ENCODE data around the gene RRBP1. TPM values are rescaled to one million over a fixed set of nuclear protein-coding genes. Genes with fewer than 3 reads are reported as not detected.

Gene RRBP1
- total RNA-seq, 1 experiment from 2014 or later: 45.3 TPM

DNA sequence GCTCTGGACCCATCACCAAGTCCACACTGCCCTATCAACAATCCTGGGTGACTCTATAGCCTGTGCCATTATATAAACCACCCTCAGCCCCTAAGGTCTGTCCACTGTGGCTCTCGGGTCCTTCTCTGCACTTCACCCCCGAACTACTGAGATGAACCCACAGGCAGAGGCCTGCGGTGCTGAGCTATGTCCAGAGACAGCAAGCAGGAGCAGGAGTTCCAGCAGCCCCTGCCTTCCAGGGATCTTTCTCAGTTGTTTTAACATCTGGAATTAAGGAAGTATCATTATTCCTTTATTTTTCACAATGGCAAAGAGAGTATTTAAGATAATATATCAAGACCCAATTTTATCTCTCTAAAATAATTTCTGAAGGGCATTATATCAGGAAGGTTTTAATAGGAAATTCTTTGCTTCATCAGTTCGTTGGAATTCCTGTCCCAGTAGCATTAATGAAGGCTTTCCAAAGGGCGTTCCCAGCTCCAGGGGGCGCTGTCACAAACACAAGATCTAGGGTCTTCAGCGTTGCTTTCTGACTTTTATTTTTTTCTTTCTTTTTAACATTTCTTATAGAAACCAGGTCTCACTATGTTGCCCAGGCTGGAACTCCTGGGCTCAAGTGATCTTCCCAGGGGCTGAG, 27.3 kb downstream of the RRBP1 start:
- no TSS peak for BruUV-seq (replicated peaks)
- DNase-seq: peak; percentile 2
- Mint-ChIP-seq H3K27ac (ENCODE audit: unreplicated experiment) (no peak overlapping the region), H3K36me3 (ENCODE audit: insufficient read depth, unreplicated experiment) (peaks cover 5% of the 10 kb centered on the region), H3K4me1 (ENCODE audit: low read depth, unreplicated experiment) (no peaks in the 10 kb centered on the region), H3K27me3 (ENCODE audit: unreplicated experiment) (no peaks in the 10 kb centered on the region), H3K9me3 (ENCODE audit: low read depth, unreplicated experiment) (no peaks in the 10 kb centered on the region), H3K4me3 (ENCODE audit: low read depth, unreplicated experiment) (no peak overlapping the region)
- TF ChIP-seq, protein P1, sequence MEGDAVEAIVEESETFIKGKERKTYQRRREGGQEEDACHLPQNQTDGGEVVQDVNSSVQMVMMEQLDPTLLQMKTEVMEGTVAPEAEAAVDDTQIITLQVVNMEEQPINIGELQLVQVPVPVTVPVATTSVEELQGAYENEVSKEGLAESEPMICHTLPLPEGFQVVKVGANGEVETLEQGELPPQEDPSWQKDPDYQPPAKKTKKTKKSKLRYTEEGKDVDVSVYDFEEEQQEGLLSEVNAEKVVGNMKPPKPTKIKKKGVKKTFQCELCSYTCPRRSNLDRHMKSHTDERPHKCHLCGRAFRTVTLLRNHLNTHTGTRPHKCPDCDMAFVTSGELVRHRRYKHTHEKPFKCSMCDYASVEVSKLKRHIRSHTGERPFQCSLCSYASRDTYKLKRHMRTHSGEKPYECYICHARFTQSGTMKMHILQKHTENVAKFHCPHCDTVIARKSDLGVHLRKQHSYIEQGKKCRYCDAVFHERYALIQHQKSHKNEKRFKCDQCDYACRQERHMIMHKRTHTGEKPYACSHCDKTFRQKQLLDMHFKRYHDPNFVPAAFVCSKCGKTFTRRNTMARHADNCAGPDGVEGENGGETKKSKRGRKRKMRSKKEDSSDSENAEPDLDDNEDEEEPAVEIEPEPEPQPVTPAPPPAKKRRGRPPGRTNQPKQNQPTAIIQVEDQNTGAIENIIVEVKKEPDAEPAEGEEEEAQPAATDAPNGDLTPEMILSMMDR (IDR thresholded peaks at IDR 0.05; ENCODE audit: unreplicated experiment): no peak
- CTCF ChIA-PET: no interaction called here
- intact Hi-C loops (cut with micrococcal nuclease; ENCODE audit: unreplicated experiment): loop anchor here (10.0 kb wide), 1 partner anchor 250 kb away; no protein-coding TSS in a partner anchor

- no peak for DNase-seq
- no peaks in the 10 kb centered on the region for H3K27me3 Mint-ChIP-seq (ENCODE audit: unreplicated experiment)
- no peaks in the 10 kb centered on the region for H3K36me3 Mint-ChIP-seq (ENCODE audit: insufficient read depth, unreplicated experiment)
- no peak overlapping the region for H3K4me3 Mint-ChIP-seq (ENCODE audit: low read depth, unreplicated experiment)
- BruUV-seq (replicated peaks): no TSS peak
- H3K9me3 Mint-ChIP-seq (ENCODE audit: low read depth, unreplicated experiment): no peaks in the 10 kb centered on the region
- CTCF ChIA-PET: no interaction called here
- no peaks in the 10 kb centered on the region for H3K4me1 Mint-ChIP-seq (ENCODE audit: low read depth, unreplicated experiment)
- H3K27ac Mint-ChIP-seq (ENCODE audit: unreplicated experiment): no peak overlapping the region
- intact Hi-C loops (cut with micrococcal nuclease; ENCODE audit: unreplicated experiment): loop anchor here (10.0 kb wide), 1 partner anchor 251 kb away; no protein-coding TSS in a partner anchor
- TF ChIP-seq, protein P1 (IDR thresholded peaks at IDR 0.05; ENCODE audit: unreplicated experiment): no peak
Observed at GRCh38 chr20:17653835-17654648, 28.0 kb downstream of the RRBP1 start.

DNA sequence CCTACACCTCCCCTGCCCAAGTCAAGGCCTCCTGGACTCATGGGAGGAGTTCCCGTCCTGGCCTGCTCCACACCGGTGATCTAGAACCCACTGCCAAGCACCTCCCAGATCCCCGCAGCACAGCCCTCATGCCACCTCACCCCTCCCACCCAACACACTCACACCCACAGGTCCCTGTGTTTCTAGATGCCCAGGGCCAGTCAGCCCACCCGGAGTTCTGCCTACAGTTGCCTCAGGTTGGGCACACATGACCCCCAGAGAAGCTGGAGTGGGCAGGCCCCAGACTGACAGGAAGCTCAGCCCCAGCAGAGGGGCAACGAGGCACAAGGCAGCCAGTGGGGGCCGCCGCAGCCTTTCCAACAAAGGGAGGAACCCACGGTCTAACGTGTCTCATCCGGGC, 29.6 kb downstream of the RRBP1 start:
- no peak overlapping the region for H3K27ac Mint-ChIP-seq (ENCODE audit: unreplicated experiment)
- CTCF ChIA-PET: no interaction called here
- intact Hi-C loops (cut with micrococcal nuclease; ENCODE audit: unreplicated experiment): loop anchor here (10.0 kb wide), 1 partner anchor 252 kb away; no protein-coding TSS in a partner anchor
- H3K27me3 Mint-ChIP-seq (ENCODE audit: unreplicated experiment): no peaks in the 10 kb centered on the region
- BruUV-seq (replicated peaks): no TSS peak
- H3K9me3 Mint-ChIP-seq (ENCODE audit: low read depth, unreplicated experiment): no peaks in the 10 kb centered on the region
- no peak for DNase-seq
- TF ChIP-seq, protein P1 (IDR thresholded peaks at IDR 0.05; ENCODE audit: unreplicated experiment): no peak
- no peak overlapping the region for H3K4me3 Mint-ChIP-seq (ENCODE audit: low read depth, unreplicated experiment)
- no peaks in the 10 kb centered on the region for H3K36me3 Mint-ChIP-seq (ENCODE audit: insufficient read depth, unreplicated experiment)
- no peaks in the 10 kb centered on the region for H3K4me1 Mint-ChIP-seq (ENCODE audit: low read depth, unreplicated experiment)

DNA sequence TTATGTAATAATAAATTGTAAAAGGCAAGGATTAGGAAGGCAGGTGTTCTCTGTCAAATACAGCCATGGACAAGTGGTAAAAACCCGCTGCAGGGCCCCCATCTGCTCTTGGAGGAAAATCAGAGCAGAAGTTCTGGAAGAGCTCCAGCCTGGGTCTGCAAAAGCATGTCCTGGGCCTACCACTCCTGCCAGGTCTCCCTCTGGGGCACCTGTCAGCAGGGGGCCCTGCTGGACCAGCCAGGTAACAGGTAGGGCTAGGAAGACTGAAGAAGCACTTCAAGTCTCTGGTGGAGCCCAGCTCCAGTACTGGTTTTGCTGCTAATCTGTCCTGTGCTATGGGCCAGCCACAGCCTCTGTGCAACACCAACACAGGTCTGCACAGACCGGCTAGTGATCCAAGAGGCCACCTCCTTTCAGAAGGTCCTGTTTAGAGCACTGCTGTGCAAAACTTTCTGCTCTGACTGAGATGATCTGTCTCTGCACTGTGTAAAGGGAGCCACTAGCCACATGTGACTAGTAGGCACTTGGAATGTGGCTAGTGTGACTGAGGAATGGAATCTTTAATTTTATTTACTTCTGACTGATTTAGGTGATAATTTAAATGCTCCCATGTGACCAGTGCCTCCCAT, 30.2 kb downstream of the RRBP1 start:
- Mint-ChIP-seq H3K36me3 (ENCODE audit: insufficient read depth, unreplicated experiment) (no peaks in the 10 kb centered on the region), H3K9me3 (ENCODE audit: low read depth, unreplicated experiment) (no peaks in the 10 kb centered on the region), H3K4me1 (ENCODE audit: low read depth, unreplicated experiment) (no peaks in the 10 kb centered on the region), H3K4me3 (ENCODE audit: low read depth, unreplicated experiment) (no peak overlapping the region), H3K27me3 (ENCODE audit: unreplicated experiment) (no peaks in the 10 kb centered on the region), H3K27ac (ENCODE audit: unreplicated experiment) (no peak overlapping the region)
- intact Hi-C loops (cut with micrococcal nuclease; ENCODE audit: unreplicated experiment): loop anchor here (10.0 kb wide), 1 partner anchor 253 kb away; no protein-coding TSS in a partner anchor
- no TSS peak for BruUV-seq (replicated peaks)
- TF ChIP-seq, protein P1 (IDR thresholded peaks at IDR 0.05; ENCODE audit: unreplicated experiment): no peak
- peak; percentile 3 for DNase-seq
- CTCF ChIA-PET: no interaction called here

Data from Calu3 (cell line).